GM10847 (cell line): ENCODE measurements around the gene FAM114A1.

ENCODE experiments used
- POLR2A ChIP-seq: IDR thresholded peaks from 2 replicates; pipeline ENCODE4 v1.6.1; 2011; ENCODE audit not compliant: insufficient read length; ENCODE audit errors: extremely low read depth

Gene FAM114A1

DNA sequence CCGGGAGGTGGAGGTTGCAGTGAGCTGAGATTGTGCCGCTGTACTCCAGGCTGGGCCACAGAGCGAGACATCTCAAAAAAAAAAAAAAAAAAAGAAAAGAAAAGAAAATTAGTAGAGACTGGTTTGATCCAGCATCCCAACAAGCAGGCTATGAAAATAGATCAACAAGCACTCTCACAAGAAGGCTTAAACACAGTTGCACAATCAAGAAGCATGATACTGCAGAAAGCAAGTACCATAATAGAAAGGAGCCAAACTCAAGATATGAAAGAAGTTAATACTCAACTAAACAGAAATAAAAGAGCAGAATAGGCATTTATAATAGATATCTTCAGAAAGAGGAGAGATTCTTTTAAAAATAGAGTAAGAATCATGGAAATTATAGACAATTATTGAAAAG lies 21.6 kb upstream of the FAM114A1 start:
- TF ChIP-seq POLR2A = no peak

DNA sequence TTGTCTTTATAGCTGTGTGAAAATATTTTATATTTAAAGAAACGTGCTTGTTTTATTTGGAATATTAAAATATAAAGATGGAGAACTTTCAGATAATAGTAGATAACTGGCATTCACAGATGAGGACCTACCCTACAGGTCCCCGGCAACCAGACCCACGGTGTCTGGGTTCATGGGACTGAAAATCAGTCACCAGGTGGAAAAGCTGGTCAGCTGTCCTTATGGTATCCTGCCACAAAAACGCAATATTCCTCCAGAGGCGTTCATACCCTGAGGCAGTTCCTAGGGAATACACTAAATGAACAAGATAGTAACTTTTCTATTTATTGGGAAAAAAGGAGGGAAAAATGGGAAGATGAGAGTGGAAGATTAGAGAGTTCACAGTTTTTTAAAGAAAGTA lies 12.1 kb upstream of the FAM114A1 start:
- TF ChIP-seq POLR2A = no peak

DNA sequence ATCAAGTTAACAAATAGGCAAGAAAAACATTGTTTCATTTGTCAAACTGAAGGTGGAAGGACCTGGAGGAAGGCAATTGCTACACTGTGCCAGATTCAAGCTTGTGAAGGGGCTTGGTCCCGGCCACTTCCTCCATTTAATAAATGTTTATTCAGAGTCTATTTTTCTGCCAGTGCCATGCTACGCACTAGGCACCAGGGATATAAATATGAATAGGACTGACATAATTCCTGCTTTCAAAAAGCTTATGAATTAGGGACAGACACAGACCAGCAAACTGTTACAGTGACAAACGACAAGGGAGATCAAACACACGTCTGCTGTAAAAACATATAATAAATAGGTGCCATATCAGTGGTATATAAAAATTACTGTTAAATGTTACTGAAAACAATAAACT lies 11.6 kb upstream of the FAM114A1 start:
- TF ChIP-seq POLR2A = no peak

DNA sequence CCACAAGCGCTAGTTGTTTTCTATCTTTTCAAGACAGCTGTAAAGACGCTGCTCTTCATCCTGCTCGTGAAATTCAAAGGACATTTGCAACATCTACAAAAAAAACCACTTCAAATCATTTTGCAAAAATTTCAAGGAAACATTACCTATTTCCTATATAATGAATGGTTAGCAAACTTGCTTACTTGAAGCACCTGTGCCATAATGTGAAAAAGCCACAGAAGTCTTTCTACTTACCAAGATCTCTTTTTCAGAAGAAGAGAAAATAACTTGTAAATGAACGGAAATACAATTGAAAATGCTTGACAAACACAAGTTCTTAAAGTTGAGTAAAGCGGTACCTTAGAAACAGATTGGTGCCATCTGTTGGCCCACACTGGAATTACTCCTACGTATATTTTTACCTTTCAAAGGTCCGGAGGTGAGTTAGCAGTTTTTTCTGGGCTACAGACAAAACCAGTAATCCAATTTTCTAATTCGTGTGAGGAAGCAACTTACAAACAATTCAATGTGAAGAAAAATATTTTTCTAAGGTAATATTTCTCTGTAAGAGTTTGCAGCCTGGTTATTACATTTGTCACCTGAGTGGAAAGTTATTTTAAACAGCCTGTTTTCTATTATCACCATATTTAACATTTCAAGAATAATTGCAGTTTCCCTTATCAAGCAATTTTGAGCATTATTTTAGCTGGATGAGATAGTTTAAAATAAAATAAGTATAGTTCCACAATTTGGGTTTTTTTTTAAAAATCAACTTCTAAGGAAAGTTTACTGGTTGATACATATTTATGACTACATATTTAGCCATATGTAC lies 10.9 kb upstream of the FAM114A1 start, which contains the start of gene TLR6:
TSS of gene TLR6 (minus strand) at position 294 of the 814 bp plus-strand sequence. CDS start 27,344 bp downstream, outside the sequence.
- no peak for TF ChIP-seq POLR2A

DNA sequence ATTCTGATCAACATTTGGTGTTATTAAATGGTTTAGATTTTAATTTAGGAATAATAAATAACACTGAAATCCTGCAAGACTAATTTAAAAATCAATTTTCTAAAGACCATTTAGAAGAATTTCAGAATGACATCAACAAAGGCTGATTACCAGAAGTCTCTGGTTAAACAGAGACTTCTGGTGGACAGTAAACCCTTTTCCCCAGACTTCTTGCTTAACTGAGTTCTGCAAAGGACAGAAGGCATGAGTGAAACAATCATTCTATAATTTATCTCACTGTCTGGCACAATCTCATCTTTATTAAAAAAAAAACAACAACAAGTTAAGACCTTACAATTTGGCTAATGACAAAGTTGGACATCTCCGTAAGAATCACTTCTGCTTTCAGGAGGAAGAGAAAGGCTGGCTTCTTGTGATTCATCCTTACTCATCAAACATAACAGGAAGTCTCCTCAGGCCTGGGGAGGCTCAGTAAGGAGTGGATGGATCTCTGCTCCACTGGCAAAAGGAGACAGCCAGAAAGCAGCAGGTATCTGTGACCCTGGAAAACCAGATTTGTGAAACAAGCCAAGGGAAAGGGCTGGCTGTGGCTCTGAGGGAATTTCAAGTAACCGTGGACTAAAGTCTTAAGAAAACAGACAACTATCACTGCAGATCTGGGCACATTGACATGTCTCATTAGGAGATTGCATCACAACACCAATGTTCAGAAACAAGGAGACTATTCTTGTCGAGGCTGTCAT lies 10.1 kb upstream of the FAM114A1 start:
- no peak for TF ChIP-seq POLR2A

DNA sequence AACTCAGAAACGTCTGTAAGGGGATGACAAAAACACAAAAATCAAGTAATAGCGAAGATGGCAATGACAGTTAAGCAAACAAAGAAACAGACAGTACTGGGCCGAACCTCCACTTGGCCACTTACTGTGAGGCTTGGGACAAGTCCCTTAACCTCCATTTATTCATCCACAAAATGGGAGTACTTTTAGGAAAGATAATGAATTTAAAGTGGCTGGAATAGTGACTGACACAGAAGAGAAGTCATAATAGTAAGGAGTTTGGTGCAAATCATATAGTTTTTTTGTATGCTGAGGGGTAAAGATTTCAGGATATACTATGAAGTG lies 9.5 kb upstream of the FAM114A1 start:
- no peak for TF ChIP-seq POLR2A

DNA sequence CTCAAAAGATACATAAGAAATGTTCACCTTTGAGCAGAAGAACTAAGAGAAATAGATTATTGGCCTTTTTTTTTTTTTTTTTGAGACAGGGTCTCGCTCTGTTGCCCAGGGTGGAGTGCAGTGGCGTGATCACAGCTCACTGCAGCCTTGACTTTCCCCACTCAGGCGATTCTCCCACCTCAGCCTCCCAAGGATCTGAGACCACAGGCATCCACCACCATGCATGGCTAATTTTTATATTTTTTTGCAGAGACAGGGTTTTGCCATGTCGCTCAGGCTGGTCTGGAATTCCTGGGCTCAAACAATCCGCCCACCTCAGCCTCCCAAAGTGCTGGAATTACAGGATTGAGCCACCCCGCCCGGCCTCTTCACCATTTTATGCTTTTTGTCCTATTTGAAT lies 8.1 kb upstream of the FAM114A1 start:
- no peak for TF ChIP-seq POLR2A

DNA sequence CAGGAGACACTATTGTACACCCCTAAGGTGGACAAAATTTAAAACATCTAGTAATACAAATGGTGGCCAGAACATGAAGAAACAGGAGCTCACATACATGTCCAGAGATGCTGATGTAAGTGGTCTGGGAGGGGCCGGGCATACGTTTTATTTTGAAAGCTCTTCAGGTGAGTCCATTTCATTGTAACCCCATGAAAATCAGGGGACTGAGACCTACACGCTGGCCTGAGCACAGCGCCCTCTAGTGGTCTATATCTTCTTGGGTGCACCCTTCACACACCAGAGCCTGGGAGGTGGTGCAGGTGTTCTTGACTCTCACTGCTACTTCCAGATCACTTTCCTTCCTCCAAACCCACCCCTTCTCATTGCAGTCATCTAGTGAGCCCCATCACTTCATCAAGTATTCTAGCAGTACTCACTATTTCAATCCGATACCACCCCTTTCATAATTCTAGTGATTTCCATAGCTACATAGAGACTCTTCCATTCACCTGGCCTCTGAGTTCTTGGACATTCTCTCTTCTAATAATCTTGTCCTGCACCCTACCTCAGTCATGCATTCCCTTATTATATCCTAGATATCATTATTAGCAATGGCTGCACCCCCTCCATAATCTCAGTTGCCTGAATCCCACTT lies 6.7 kb upstream of the FAM114A1 start:
- TF ChIP-seq POLR2A = no peak

DNA sequence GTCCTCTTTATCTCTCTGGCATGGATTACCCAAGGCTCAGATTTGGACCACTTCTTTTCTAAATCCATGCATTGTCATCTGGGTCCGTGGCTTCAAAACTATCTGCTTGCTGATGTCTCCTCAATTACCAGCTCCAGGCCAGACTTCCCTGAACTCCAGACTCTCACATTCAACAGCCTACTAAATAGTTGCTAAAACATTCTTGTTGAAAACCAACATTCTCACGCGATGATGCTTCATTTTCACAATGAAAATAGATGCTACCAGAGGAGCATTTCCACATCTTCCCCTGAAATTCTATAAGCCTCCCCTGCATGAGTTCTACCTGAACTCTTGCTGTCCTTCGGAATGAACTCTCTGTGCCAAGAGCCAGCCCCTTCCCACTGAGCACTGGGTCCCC lies 5.8 kb upstream of the FAM114A1 start:
- TF ChIP-seq POLR2A = no peak

DNA sequence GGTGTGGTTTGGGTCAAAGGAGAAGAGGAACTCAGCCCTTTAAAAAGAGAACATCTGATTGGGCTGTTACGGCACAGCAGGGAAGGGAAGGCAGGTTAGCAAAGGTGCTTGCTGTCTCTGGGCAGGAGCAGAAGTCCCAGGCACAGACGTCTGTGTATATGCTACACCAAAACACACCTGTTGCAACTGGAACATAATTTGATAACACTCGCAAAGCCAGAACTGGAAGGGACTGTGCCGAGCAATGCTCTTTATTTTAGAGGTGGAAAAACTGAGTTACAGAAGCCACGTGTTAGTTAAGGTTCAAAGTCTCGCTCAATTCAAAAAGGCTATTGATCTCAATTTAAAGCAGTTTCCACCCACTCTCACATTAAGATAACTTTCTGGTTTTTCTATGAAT lies 2.2 kb upstream of the FAM114A1 start:
- TF ChIP-seq POLR2A = no peak

DNA sequence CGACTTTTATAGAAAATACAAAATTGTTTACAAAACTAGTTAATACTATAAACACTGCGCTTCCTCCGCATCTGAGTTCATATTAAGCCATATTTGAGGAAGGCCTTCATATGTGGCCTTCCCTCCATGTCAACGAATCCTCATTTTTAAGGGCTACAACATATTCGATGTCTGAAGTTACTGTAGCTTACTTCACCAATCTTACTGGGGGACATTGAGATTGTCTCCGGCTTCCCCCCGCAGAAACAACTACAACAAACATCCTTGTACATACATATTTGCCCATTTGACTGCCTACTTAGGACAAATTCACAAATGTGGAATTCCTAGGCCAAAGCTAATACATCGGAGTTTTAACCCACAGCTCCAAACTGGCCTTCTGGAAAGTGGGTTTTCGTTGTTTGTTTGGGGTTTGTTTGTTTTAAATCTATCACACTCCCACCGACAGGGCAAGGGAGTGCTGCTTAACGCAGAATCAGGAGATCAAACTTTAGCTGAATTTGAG lies 581 bp upstream of the FAM114A1 start:
- no peak for TF ChIP-seq POLR2A

DNA sequence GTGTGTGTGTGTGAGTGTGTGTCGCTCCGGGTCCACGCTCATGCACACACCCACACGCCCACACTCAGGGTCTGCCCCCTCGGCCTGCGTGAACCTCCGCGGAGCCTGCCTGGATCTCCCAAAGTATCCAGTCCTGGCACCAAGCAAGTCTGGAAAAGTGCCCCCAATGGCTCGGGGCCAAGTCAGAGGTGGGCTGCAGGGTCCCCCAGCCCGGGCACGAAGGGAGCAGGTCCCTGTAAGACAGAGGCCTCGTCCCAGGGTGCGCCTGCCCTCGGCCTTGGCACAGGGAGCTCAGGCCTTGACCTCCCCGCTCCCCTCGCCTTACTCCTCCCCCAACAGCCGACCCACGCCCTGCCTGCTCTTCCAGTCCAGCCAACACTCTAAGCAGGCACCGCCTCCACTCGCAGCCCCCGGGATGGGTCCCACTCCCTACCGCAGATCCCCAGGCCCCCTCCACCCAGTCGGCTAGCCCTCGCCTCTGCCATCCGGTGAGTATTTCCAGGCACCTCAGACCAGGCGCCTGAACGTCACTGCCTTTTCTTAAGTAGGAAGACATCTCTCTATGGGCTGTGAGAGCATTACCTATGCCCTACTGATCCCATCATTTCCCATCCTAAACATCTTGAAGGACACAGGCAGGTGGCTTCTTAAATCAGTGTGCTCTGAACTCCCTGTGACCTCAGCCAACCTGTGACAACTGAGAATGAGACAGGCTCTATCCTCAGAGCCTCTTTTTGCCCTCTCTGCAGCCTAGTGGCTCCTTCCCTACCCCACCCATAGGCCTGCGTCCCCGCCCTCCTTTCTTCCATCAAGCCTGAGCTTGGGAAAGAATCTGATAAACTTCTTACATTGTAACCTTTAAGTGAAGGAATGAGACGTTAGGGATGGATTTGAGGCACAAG lies 704 bp downstream of the FAM114A1 start:
- TF ChIP-seq POLR2A = no peak

DNA sequence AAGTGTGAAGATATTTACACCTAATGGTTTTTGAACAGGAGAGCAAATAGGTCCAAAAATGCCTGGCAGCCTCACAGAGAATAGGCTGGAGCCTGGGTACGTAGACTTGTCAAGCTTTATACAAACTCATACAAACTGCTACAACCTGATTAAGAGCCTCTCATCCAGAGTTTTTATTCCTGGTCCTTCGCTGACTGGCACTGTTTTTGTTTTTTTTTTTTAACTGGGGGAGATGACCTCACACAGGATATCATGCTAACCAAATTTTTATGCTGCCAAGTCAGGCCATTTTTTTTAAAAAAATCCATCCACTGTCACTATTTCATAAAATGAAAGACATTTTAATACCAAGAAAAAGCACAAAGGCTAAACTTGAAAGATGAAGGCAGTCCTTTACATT lies 1.9 kb downstream of the FAM114A1 start:
- TF ChIP-seq POLR2A = no peak

DNA sequence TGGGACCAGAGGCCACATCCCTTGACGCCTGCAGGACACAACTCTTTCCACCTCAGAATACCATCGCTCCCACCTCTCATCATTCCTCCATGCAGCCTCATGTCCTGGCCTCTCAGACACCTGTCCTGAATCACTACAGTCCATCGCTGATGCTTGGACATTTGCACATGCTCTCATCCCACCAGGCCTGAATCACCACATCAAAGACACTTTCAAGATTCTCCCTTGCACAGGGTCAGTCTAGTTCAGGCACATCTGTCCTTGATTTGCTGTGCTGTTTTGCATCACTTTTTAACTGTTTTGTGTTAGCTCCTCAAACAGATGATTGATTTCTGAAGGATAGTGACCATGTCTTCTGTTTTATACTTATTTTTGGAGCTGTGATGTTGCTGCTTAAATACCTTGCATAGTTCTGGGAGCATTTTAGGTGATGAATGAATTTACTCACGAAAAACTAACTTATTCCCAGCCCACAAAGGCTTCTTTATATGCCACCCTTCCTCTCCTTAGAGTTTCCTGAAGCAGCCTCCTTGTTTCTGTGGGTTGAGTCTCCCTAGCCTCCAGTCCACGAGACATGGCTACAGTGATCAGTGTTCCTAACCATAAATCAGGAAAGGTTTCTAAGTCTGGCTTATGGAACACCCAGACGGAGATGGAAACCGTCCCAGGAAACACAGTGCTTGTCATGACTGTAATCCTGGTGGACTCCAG lies 2.6 kb downstream of the FAM114A1 start:
- TF ChIP-seq POLR2A = no peak
